Neuron (in vitro differentiated cells): Measurements from ENCODE around the gene ERGIC1.
"Not testable (repeated sequence)": the region's sequence is repeated elsewhere in the genome, so short reads cannot be mapped to it uniquely, and the experiment has no call there.

ENCODE experiments used
- H2AFZ ChIP-seq: one replicate; pipeline ENCODE4 v1.6.1; 2013; ENCODE audit warnings: low read depth, mild to moderate bottlenecking, inconsistent platforms, low read length, moderate library complexity
- H3K27me3 ChIP-seq: one replicate; pipeline ENCODE4 v1.6.1; 2013; ENCODE audit warnings: low read length; ENCODE audit not compliant: insufficient read depth
- H3K36me3 ChIP-seq: one replicate; pipeline ENCODE4 v1.6.1; 2013; ENCODE audit warnings: low read length; ENCODE audit not compliant: insufficient read depth
- H3K4me1 ChIP-seq: one replicate; pipeline ENCODE4 v1.6.1; 2013; ENCODE audit warnings: low read length; ENCODE audit not compliant: insufficient read depth
- H3K4me3 ChIP-seq: 2 replicates; pipeline ENCODE4 v1.5.1; 2013; ENCODE audit warnings: mild to moderate bottlenecking, low read length, moderate library complexity
- H3K9me3 ChIP-seq: one replicate; pipeline ENCODE4 v1.6.1; 2013; ENCODE audit warnings: low read length

Gene ERGIC1

DNA sequence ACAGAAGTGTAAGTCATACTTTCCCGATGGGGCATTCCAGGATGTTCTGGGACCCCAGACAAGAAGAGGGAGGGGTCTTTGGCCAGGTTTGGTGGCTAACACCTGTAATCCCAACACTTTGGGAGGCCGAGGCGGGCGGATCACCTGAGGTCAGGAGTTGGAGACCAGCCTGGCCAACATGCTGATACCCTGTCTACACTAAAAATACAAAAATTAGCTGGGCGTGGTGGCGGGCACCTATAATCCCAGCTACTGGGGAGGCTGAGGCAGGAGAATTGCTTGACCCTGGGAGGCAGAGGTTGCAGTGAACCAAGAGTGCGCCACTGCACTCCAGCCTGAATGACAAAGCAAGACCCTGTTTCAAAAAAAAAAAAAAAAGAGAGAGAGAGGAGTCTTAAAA, 63.0 kb downstream of the ERGIC1 start:
- Histone ChIP-seq H3K36me3 (peaks cover 22% of the 10 kb centered on the region), H3K4me1 (peaks cover 13% of the 10 kb centered on the region)
- not testable (repeated sequence) for H3K27me3 ChIP-seq, H2AFZ ChIP-seq, H3K9me3 ChIP-seq, H3K4me3 ChIP-seq

DNA sequence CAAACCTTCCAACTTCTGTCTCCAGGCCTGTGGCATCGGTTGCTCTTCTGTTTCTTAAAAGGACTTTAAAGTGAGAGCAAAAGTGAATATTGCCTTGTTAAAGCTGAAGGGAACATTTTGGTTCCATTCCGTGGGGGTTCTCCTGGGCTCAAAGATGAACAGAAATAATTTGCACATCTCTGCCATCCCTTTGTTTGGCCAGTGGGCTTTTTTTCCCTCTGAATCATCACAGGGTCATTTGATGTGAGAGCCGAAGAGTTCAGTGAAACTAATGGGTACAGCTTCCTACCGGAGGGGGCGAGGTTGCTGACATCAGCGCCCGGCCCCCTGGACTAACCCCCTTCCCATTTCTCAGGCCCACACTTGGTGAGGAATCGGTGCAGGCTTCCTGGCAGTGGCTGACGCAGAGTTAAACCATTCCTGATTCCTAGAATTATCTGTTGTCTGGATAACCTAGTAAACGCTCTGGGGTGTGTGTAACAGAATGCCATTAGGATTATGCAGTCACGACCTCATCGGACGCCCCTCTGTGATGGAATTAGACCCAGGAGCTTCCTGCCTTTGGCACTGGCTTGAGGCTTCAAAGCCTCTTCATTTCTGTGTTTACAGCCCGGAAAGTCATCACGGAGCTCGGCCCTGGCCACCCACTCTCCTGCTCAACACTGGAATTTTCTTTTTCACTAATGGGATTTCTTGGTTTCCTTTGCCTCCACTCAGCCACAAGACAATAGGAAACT, 63.6 kb downstream of the ERGIC1 start:
- H3K4me3 ChIP-seq, result no peak overlapping the region
- H3K4me1 ChIP-seq, result peaks cover 13% of the 10 kb centered on the region
- no peaks in the 10 kb centered on the region for H3K9me3 ChIP-seq
- peaks cover 22% of the 10 kb centered on the region for H3K36me3 ChIP-seq
- no peaks in the 10 kb centered on the region for H3K27me3 ChIP-seq
- H2AFZ ChIP-seq, result no peak overlapping the region

DNA sequence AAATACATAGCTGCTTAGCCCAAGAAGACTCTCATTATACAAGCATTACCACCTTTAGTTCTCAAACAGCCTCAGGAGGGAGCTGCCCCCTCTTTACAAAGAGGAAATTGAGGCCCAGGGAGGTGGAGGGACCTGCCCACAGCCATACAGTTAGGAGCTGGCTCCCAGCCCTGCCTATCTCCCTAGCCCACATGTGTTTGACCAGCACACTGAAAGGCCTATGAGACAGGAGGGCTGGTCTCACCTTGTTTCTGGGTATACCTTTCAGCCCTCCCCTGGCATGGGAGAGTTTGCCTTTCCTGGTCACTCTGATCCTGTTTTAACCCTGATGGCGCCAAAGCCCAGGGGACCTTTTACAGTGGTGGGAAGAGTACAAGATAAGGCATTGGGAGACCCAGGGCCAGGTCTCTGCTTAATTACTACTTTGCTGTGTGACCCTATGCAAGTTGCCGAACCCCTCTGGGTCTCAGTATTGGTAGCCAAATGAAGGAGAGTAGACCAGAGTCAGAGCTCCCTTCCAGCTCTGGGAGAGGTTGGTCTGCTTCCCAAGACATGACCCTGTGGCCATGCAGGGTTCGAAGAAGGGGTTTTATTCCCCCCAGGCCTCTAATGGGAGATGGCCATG, 64.3 kb downstream of the ERGIC1 start:
- no peak overlapping the region for H3K4me3 ChIP-seq
- H3K4me1 ChIP-seq, result peaks cover 13% of the 10 kb centered on the region
- H3K27me3 ChIP-seq, result no peaks in the 10 kb centered on the region
- no peak overlapping the region for H2AFZ ChIP-seq
- H3K36me3 ChIP-seq, result peaks cover 22% of the 10 kb centered on the region
- no peaks in the 10 kb centered on the region for H3K9me3 ChIP-seq

DNA sequence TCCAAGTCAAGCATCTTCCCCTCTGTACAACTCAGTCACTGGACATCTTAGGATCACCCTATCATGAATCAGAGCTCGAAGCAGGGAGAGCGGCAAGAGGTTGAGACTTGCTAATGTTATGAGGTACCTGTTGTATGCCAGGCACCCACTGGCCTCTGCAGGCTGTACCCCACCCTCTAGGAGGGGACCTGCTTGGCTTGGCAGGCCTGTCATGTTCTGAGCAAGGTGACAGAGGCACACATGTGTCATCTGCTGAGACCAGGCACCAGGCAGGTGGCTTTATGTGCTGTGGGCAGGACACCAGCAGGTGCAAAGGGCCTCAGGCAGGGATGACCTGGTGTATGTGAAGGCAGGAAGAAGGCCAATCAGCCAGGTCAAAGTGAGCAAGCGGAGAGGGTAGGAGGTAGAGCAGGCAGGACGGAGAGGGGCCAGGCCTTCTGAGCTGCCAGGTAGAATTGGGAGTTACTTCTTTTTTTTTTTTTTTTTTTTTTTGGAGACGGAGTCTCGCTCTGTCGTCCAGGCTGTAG, 64.9 kb downstream of the ERGIC1 start:
- H3K36me3 ChIP-seq, result peaks cover 22% of the 10 kb centered on the region
- no peaks in the 10 kb centered on the region for H3K9me3 ChIP-seq
- no peaks in the 10 kb centered on the region for H3K27me3 ChIP-seq
- H3K4me3 ChIP-seq, result no peak overlapping the region
- H3K4me1 ChIP-seq, result peaks cover 13% of the 10 kb centered on the region
- H2AFZ ChIP-seq, result no peak overlapping the region

DNA sequence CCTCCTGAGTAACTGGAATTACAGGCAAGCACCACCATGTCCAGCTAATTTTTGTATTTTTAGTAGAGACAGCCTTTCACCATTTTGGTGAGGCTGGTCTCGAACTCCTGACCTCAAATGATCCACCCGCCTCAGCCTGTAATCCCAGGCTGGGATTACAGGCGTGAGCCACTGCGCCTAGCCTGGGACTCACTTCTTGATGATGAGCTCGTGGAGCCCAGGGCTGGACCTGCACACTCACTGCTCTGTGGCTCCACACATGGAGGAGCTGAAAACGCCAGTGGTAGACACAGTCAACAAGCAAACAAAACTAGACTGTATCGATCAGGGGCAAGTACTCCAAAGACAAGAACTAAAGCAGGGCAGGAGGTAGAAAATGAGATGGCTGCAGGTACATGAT, 65.4 kb downstream of the ERGIC1 start:
- Histone ChIP-seq H3K27me3 (no peaks in the 10 kb centered on the region), H3K4me3 (no peak overlapping the region), H3K9me3 (no peaks in the 10 kb centered on the region), H3K4me1 (peaks cover 13% of the 10 kb centered on the region), H3K36me3 (peaks cover 22% of the 10 kb centered on the region), H2AFZ (no peak overlapping the region)

DNA sequence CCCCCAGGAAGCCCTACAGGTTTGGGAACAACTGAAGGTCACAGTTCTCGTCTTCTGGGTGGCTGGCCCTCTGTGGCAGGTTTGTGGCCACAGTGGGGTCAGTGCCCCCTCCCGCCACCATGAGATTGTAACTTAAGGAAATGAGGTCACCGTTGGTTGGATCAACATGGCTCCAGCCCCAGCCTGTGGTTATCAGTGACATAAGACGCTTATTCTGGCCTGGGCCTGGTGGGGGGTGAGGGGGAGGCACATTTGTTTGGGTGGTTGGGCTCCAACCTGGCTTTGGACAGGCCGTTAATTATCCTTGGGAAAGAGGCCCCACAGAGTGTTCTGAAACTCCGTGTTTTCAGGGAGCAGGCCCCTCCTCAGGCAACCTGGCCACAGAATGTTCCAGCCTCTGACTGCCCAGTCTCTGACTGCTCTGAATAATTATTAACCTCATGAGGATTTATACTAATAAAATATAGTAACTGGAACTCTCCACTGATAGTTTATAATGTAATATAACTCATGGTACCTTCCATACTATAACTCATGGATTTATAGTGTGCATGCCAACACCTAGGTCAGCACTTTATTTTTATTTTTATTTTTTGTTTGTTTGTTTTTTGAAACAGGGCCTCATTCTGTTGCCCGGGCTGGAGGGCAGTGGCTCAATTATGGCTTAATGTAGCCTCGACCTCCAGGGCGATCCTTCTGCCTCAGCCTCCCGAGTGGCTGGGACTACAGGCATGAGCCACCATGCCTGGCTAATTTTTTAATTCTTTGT, 67.1 kb downstream of the ERGIC1 start:
- Histone ChIP-seq H3K9me3 (no peaks in the 10 kb centered on the region), H2AFZ (no peak overlapping the region), H3K4me3 (no peak overlapping the region), H3K36me3 (peaks cover 22% of the 10 kb centered on the region), H3K4me1 (peaks cover 13% of the 10 kb centered on the region), H3K27me3 (no peaks in the 10 kb centered on the region)

DNA sequence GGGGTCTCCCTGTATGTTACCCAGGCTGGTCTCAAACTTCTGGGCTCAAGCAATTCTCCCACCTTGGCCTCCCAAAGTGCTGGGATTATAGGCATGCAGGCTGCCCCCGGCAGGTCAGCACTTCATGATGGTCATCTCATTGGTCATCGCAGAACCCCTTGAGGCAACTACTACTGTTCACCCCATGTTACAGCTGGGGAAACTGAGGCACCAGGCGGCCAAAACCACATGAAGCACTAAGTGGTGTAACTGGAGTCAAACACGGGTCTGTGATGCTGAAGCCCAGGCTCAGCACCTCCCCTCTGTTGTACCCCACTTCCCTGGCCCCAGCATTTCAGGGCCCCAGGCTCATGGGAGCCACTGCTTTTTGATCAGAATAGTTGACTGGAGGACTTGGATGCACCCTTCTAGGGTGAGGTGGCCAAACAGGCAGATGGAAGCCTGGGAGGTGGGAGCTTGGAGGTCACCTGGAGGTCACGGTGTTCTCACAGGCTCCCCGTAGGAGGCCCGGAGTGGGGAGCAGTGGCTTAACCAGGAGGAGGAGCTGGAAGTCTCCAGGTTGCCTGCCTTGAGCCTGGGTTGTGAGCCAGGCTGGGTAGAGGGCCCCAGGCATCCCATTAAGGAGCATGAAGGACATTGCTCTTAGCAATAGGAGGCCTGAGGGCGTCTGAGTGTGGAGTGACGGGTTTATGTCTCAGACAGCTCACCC, 67.9 kb downstream of the ERGIC1 start:
- peaks cover 18% of the 10 kb centered on the region for H3K36me3 ChIP-seq
- no peaks in the 10 kb centered on the region for H3K27me3 ChIP-seq
- H2AFZ ChIP-seq, result no peak overlapping the region
- peaks cover 13% of the 10 kb centered on the region for H3K4me1 ChIP-seq
- H3K9me3 ChIP-seq, result no peaks in the 10 kb centered on the region
- H3K4me3 ChIP-seq, result no peak overlapping the region

DNA sequence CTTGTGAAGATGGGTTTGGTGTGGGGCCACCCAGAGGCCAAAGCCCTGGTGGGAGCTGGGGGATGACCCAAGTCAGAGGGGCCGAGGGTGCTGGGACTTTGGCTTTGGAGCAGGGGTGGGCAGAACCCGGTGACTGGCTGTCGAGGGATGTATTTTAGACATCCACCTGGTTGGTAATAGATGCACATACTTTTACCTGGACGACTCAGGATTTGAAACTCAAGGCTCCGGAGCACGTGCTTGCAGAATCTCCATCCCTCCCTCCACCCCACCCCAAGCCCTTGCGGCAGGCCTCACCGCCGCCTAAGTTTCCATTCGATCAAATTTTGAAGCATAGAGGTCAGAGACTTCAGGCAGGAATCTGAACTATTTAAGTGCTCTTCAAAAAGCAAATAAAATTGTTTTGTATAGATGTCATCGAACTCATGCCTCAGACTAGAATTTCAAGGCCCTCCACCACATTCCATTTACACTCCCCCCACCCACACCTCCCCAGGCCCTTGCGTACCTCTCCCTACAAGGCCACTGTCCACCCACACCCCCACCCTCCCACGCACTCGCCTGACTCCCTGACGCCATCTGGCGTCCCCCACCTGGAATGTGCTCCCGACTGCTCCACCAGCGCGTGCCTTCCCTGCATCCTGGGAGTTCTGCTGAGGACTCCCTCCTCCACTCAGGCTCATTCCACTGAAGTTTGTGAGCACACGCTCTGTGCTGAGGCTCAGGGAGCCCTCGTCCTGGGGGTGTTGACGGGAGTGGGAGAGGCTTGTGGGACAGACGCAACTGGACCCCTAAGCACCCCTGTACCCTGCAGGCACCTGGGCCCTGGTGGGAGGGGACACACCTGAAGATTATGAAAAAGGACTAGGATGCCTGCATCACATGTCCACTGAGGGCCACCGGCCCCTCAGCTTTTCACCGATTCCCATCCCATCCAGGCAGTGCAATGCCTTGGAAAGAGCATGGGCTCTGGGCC, 68.7 kb downstream of the ERGIC1 start:
- H3K27me3 ChIP-seq, result no peaks in the 10 kb centered on the region
- H2AFZ ChIP-seq, result no peak overlapping the region
- no peaks in the 10 kb centered on the region for H3K9me3 ChIP-seq
- peaks cover 6% of the 10 kb centered on the region for H3K4me1 ChIP-seq
- peaks cover 18% of the 10 kb centered on the region for H3K36me3 ChIP-seq
- H3K4me3 ChIP-seq, result no peak overlapping the region

DNA sequence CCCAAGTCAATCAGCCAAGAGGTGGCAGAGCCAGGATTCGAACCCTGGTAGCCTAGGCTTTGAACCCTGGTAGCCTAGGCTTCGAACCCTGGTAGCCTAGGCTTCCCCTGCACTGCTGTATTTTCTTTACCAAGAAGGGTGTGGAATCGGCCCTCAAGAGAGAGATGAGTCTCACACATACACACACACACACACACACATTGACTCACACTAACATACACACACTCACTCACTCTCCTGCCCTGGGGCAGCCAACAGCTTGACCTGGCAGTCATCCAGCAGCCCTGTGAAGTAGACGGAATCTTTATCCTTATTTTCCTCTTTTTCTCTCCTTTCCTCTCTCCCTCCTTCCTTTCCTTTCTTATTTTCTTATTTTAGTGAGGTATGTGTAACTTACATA, 69.7 kb downstream of the ERGIC1 start:
- no peak overlapping the region for H2AFZ ChIP-seq
- peaks cover 18% of the 10 kb centered on the region for H3K36me3 ChIP-seq
- H3K27me3 ChIP-seq, result no peaks in the 10 kb centered on the region
- no peaks in the 10 kb centered on the region for H3K9me3 ChIP-seq
- H3K4me3 ChIP-seq, result no peak overlapping the region
- H3K4me1 ChIP-seq, result no peaks in the 10 kb centered on the region

DNA sequence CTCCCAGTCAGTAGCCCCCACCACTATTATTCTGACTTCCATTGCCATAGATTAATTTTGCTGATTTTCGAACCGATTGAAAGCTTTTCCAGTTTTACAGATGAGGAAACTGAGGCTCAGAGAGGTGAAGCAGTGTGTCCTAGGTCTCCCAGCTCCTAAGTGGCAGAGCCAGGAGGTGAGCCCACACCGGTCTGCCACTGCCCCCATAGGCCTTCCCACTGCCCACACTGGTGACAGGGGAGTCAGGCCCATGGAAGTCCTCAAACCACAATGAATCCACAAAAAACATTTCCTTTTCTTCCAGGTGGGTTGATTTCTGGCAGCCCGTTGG, 70.2 kb downstream of the ERGIC1 start:
- Histone ChIP-seq H3K4me1 (no peaks in the 10 kb centered on the region), H3K27me3 (no peaks in the 10 kb centered on the region), H2AFZ (no peak overlapping the region), H3K4me3 (no peak overlapping the region), H3K9me3 (no peaks in the 10 kb centered on the region), H3K36me3 (peaks cover 15% of the 10 kb centered on the region)

DNA sequence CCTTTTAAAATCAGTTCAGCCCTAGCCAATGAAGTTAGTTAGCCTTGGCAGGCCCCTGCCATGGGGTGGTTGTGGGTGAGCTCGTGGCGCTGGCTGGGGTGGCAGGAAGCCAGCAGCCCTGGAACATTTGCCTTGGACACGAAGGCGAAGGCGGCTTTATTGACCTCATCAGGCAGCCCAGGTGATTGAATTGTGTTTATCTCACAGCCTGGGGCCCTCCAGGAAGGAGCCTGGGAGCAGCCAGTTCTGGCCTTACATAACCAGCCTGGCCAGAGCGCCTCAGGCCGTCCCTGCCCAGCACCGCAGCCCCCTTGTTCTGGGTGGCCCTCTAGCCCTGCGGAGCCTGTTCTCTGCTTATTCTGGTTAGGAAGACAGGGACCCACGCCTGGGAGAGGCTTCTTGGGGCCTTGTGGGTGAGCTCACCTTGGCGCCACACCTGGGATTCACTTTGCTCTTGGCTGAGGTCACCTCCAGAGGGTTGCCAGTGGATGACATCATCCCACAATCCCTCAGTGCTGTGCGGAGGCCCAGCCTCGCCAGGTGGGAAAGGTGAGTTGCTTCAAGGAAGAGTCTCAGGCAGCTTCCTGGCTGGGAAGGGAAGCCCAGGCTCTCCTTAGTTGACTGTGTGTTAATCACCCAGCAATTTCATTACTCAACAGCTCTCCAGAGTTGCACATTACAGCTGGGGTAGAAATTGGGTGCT, 70.7 kb downstream of the ERGIC1 start:
- Histone ChIP-seq H3K9me3 (no peaks in the 10 kb centered on the region), H3K36me3 (peaks cover 12% of the 10 kb centered on the region), H3K4me3 (no peak overlapping the region), H2AFZ (no peak overlapping the region), H3K4me1 (no peaks in the 10 kb centered on the region), H3K27me3 (no peaks in the 10 kb centered on the region)
